Body of pancreas (tissue), 4 donors: ENCODE results near the gene VSTM4. TPM values are rescaled to one million over a fixed set of nuclear protein-coding genes. Genes with fewer than 3 reads are reported as not detected.
A peak's percentile ranks its signal among the peaks of the same experiment; 100 is the strongest.

Experiments
- ATAC-seq: fragments of 150-250 bp; one replicate; pipeline ENCODE4 v1.9.1; 2016
- DNase-seq, 4 donors: peaks; one replicate each; pipeline ENCODE4 v3.0.0-alpha.2; 2019
- H3K27ac ChIP-seq, 4 donors: fragments of 200-600 bp; sonication (generic); 1 replicate in 3 of 4; 2 replicates in 1 of 4; pipeline versions ENCODE4 v1.5.1 to v1.6.1; 2016 to 2019; ENCODE audit warnings: mild to moderate bottlenecking in 1 of 4, mixed read lengths in 1 of 4, moderate library complexity in 1 of 4
- H3K27me3 ChIP-seq, 2 donors: fragments of 200-600 bp; sonication (generic); one replicate each; pipeline ENCODE4 v1.6.0; 2016; ENCODE audit warnings: mild to moderate bottlenecking in 1 of 2
- H3K36me3 ChIP-seq, 2 donors: fragments of 200-600 bp; sonication (generic); replicated peaks in 1 of 2; 2 replicates each; pipeline ENCODE4 v1.5.1; 2016; ENCODE audit warnings: low read depth in 2 of 2; ENCODE audit not compliant: insufficient read depth in 1 of 2
- H3K4me1 ChIP-seq: fragments of 200-600 bp; sonication (generic); one replicate; pipeline ENCODE4 v1.6.0; 2016
- H3K4me3 ChIP-seq, 2 donors: fragments of 200-600 bp; sonication (generic); 1 replicate in 1 of 2; 2 replicates in 1 of 2; pipeline ENCODE4 v1.5.1; 2016 to 2019
- H3K9me3 ChIP-seq, 3 donors: fragments of 200-600 bp; sonication (generic); 1 replicate in 2 of 3; 2 replicates in 1 of 3; pipeline ENCODE4 v1.5.1; 2016
- CTCF ChIP-seq, 7 experiments: fragments of 450-650 bp in 4 of 7; fragments of 200-600 bp in 3 of 7; sonication (generic) in 3 of 7; IDR thresholded peaks; one replicate each; pipeline ENCODE4 v1.5.1; 2016 to 2019; ENCODE audit warnings: antibody characterized with exemption in 7 of 7
- POLR2A ChIP-seq, 3 donors: fragments of 450-650 bp; IDR thresholded peaks; one replicate each; pipeline ENCODE4 v1.6.1; 2016; ENCODE audit warnings: antibody characterized with exemption in 3 of 3, mild to moderate bottlenecking in 2 of 3
- WGBS, 2 donors: methylation state at CpG; one replicate each; pipeline ENCODE4 v1.1.5; 2017; 5-methylcytosine and 5-hydroxymethylcytosine counted together
- intact Hi-C: fragments of 100-400 bp; cut with DNase I; formaldehyde crosslinking; loops from one replicate; pipeline ENCODE4 v1.15.1; 2023
- total RNA-seq, 2 donors: library from RNA; depleted of rRNA; stranded (reverse); fragments of >200 nt; gene quantifications; one replicate each; pipeline ENCODE4 v1.1.0, GENCODE V29; 2016

The VSTM4 gene
- total RNA-seq, 2 donors from 2014 or later, result 3.4 to 5.6 TPM

GRCh38 chr10:49106451-49106850, 8.9 kb downstream of the VSTM4 start:
- H3K4me1 ChIP-seq, result peaks cover 10% of the 10 kb centered on the region
- peak; percentile 26 to 67 (median 42) for DNase-seq
- WGBS, 2 donors, result 38 to 48% methylated on average over 4 to 7 of the region's 7 CpGs

GRCh38 chr10:49105076-49105475, 10.2 kb downstream of the VSTM4 start:
- Histone ChIP-seq H3K9me3 (no peaks in the 10 kb centered on the region), H3K36me3 (no peaks in the 10 kb centered on the region), H3K27me3 (peaks cover 0 to 4% of the 10 kb centered on the region in 2 donors), H3K4me1 (peaks cover 10% of the 10 kb centered on the region), H3K27ac (no peak overlapping the region), H3K4me3 (no peak overlapping the region)
- DNase-seq (no peak), ATAC-seq (no peak)
- intact Hi-C loops, result no loop called here
- WGBS, 2 donors, result 69 to 83% methylated on average over 4 of the region's 4 CpGs
- TF ChIP-seq POLR2A (IDR thresholded peaks at IDR 0.05) (no peak), CTCF (IDR thresholded peaks at IDR 0.05) (no peak)

More at GRCh38 chr10:49106451-49106850, 8.9 kb downstream of the VSTM4 start:
- no peak overlapping the region for H3K27ac ChIP-seq
- intact Hi-C loops, result no loop called here
- no peak overlapping the region for H3K4me3 ChIP-seq
- peak; percentile 48 for ATAC-seq
- no peak for TF ChIP-seq CTCF (IDR thresholded peaks at IDR 0.05)
- TF ChIP-seq POLR2A (IDR thresholded peaks at IDR 0.05), result no peak
- H3K36me3 ChIP-seq, result no peaks in the 10 kb centered on the region
- no peaks in the 10 kb centered on the region for H3K27me3 ChIP-seq
- no peaks in the 10 kb centered on the region for H3K9me3 ChIP-seq

GRCh38 chr10:49104323-49104722, 11.0 kb downstream of the VSTM4 start:
- WGBS, 2 donors, result 80 to 83% methylated on average over 5 of the region's 5 CpGs
- no peak overlapping the region for H3K27ac ChIP-seq
- ATAC-seq, result no peak
- peaks cover 0 to 4% of the 10 kb centered on the region in 2 donors for H3K27me3 ChIP-seq
- DNase-seq, result no peak
- no peak overlapping the region for H3K4me3 ChIP-seq
- intact Hi-C loops, result no loop called here
- H3K36me3 ChIP-seq, result no peaks in the 10 kb centered on the region
- no peaks in the 10 kb centered on the region for H3K9me3 ChIP-seq
- H3K4me1 ChIP-seq, result peaks cover 10% of the 10 kb centered on the region
- no peak for TF ChIP-seq CTCF (IDR thresholded peaks at IDR 0.05)

GRCh38 chr10:49103761-49104160, 11.6 kb downstream of the VSTM4 start:
- DNase-seq, result no peak
- 84 to 86% methylated on average over 4 of the region's 4 CpGs for WGBS, 2 donors
- TF ChIP-seq CTCF (IDR thresholded peaks at IDR 0.05), result no peak
- TF ChIP-seq POLR2A (IDR thresholded peaks at IDR 0.05), result no peak

GRCh38 chr10:49099046-49099445, 16.3 kb downstream of the VSTM4 start:
- intact Hi-C loops, result no loop called here
- Histone ChIP-seq H3K4me1 (no peaks in the 10 kb centered on the region), H3K27me3 (peaks cover 0 to 4% of the 10 kb centered on the region in 2 donors), H3K4me3 (no peak overlapping the region), H3K27ac (no peak overlapping the region), H3K36me3 (no peaks in the 10 kb centered on the region), H3K9me3 (no peaks in the 10 kb centered on the region)
- ATAC-seq (no peak), DNase-seq (no peak)
- TF ChIP-seq POLR2A (IDR thresholded peaks at IDR 0.05) (no peak), CTCF (IDR thresholded peaks at IDR 0.05) (no peak)
- 55 to 57% methylated on average over 8 of the region's 8 CpGs for WGBS, 2 donors

More at GRCh38 chr10:49103761-49104160, 11.6 kb downstream of the VSTM4 start:
- Histone ChIP-seq H3K36me3 (no peaks in the 10 kb centered on the region), H3K27me3 (peaks cover 0 to 4% of the 10 kb centered on the region in 2 donors), H3K27ac (no peak overlapping the region), H3K4me3 (no peak overlapping the region), H3K9me3 (no peaks in the 10 kb centered on the region), H3K4me1 (peaks cover 10% of the 10 kb centered on the region)
- no peak for ATAC-seq
- intact Hi-C loops, result no loop called here
